OCI-LY1 (cell line): ENCODE results near the gene GCM1.

Source experiments
- H2AFZ ChIP-seq: fragments of 200-600 bp; sonication (generic), shearing (Covaris generic); 2 replicates; pipeline ENCODE4 v1.6.0; 2014; ENCODE audit warnings: antibody characterized with exemption, mild to moderate bottlenecking, low read length
- H3F3A ChIP-seq: fragments of 200-600 bp; sonication (generic), shearing (Covaris generic); 2 replicates; pipeline ENCODE4 v1.6.0; 2014; ENCODE audit warnings: mild to moderate bottlenecking, antibody characterized with exemption, low read length, moderate library complexity; ENCODE audit not compliant: insufficient read depth
- H3K27ac ChIP-seq: fragments of 200-600 bp; sonication (generic); 2 replicates; pipeline ENCODE4 v1.5.1; 2014; ENCODE audit warnings: low read length, mixed run types, mild to moderate bottlenecking, low read depth; ENCODE audit not compliant: poor library complexity, severe bottlenecking
- H3K27me3 ChIP-seq: fragments of 200-600 bp; sonication (generic); 2 replicates; pipeline ENCODE4 v1.6.0; 2014; ENCODE audit warnings: antibody characterized with exemption, mild to moderate bottlenecking, low read length, moderate library complexity; ENCODE audit not compliant: insufficient read depth
- H3K36me3 ChIP-seq: fragments of 200-600 bp; sonication (generic); 2 replicates; pipeline ENCODE4 v1.6.1; 2014; ENCODE audit warnings: mild to moderate bottlenecking, antibody characterized with exemption, low read length, moderate library complexity, mixed read lengths; ENCODE audit not compliant: insufficient read depth
- H3K4me1 ChIP-seq: fragments of 200-600 bp; sonication (generic); 2 replicates; pipeline ENCODE4 v1.5.1; 2014; ENCODE audit warnings: mild to moderate bottlenecking, low read length, moderate library complexity; ENCODE audit not compliant: insufficient read depth, severe bottlenecking
- H3K4me2 ChIP-seq: fragments of 200-600 bp; sonication (generic), shearing (Covaris generic); 2 replicates; pipeline ENCODE4 v1.6.1; 2014; ENCODE audit warnings: low read length
- H3K4me3 ChIP-seq: fragments of 200-600 bp; sonication (generic); 2 replicates; pipeline ENCODE4 v1.5.1; 2014; ENCODE audit warnings: low read length, low read depth, mild to moderate bottlenecking, mixed read lengths; ENCODE audit not compliant: poor library complexity, severe bottlenecking
- H3K79me2 ChIP-seq: fragments of 200-600 bp; shearing (Covaris generic); 2 replicates; pipeline ENCODE4 v1.6.1; 2016; ENCODE audit warnings: mixed run types, low read length, mixed read lengths; ENCODE audit not compliant: insufficient read depth
- H3K9ac ChIP-seq: fragments of 200-600 bp; sonication (generic), shearing (Covaris generic); 2 replicates; pipeline ENCODE4 v1.6.1; 2014; ENCODE audit warnings: mild to moderate bottlenecking, low read length, mixed read lengths
- H3K9me2 ChIP-seq: fragments of 200-600 bp; sonication (generic), shearing (Covaris generic); 2 replicates; pipeline ENCODE4 v1.6.1; 2014; ENCODE audit warnings: low read depth, mild to moderate bottlenecking, low read length, mixed read lengths
- H3K9me3 ChIP-seq: fragments of 200-600 bp; shearing (Covaris generic); 2 replicates; pipeline ENCODE4 v1.6.1; 2014; ENCODE audit warnings: low read length, mixed read lengths
- H4K20me1 ChIP-seq: fragments of 200-600 bp; sonication (generic), shearing (Covaris generic); 2 replicates; pipeline ENCODE4 v1.6.0; 2016; ENCODE audit warnings: mild to moderate bottlenecking, low read length; ENCODE audit not compliant: insufficient read depth
- CTCF ChIP-seq: fragments of 200-600 bp; sonication (generic), shearing (Covaris generic); IDR thresholded peaks from 2 replicates; pipeline ENCODE4 v1.5.1; 2017; ENCODE audit warnings: mild to moderate bottlenecking, antibody characterized with exemption, low read length, moderate library complexity, mixed read lengths
- EZH2 ChIP-seq: fragments of 200-600 bp; sonication (generic), shearing (Covaris generic); IDR thresholded peaks from 2 replicates; pipeline ENCODE4 v1.8.0; 2017; ENCODE audit warnings: borderline replicate concordance, mixed run types, mild to moderate bottlenecking, antibody characterized with exemption, low read length, moderate library complexity, mixed read lengths

The GCM1 gene

DNA sequence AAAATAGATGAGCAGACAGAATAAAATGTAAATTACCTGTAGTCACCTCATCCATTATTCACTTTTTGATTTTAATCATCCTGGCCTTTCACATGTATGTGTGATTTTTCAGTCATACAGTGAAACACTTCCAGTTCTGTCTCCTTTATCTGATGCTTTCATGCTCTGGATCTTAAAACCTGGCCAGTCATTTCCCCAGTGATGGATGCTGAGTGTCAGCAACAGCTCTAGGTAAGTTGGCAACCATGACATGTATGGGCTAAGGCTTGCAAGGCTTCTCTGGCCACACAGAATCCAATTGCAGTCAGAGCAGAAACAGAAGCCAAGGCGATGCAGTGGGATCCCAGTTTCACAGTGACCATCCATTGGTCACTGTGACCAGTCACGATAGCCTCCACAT, 47.6 kb downstream of the GCM1 start:
- Histone ChIP-seq H3K79me2 (no peaks in the 10 kb centered on the region), H3F3A (no peaks in the 10 kb centered on the region), H3K27me3 (no peaks in the 10 kb centered on the region), H3K27ac (no peak overlapping the region), H4K20me1 (no peaks in the 10 kb centered on the region), H3K4me2 (no peak overlapping the region), H3K36me3 (peaks cover 30% of the 10 kb centered on the region), H3K9ac (no peak overlapping the region), H2AFZ (no peak overlapping the region), H3K9me2 (no peaks in the 10 kb centered on the region), H3K9me3 (no peaks in the 10 kb centered on the region), H3K4me3 (no peak overlapping the region), H3K4me1 (no peaks in the 10 kb centered on the region)
- no peak for TF ChIP-seq EZH2
- no peak for TF ChIP-seq CTCF

GRCh38 chr6:53100561-53100960, 48.1 kb downstream of the GCM1 start:
- Histone ChIP-seq H2AFZ (no peak overlapping the region), H3K27ac (no peak overlapping the region), H3K4me1 (no peaks in the 10 kb centered on the region), H3K9ac (no peak overlapping the region), H4K20me1 (no peaks in the 10 kb centered on the region), H3K4me2 (no peak overlapping the region), H3K9me3 (no peaks in the 10 kb centered on the region), H3K9me2 (no peaks in the 10 kb centered on the region), H3K4me3 (no peak overlapping the region), H3K36me3 (peaks cover 34% of the 10 kb centered on the region), H3F3A (no peaks in the 10 kb centered on the region), H3K27me3 (no peaks in the 10 kb centered on the region), H3K79me2 (no peaks in the 10 kb centered on the region)
- TF ChIP-seq EZH2 (no peak), CTCF (no peak)

DNA sequence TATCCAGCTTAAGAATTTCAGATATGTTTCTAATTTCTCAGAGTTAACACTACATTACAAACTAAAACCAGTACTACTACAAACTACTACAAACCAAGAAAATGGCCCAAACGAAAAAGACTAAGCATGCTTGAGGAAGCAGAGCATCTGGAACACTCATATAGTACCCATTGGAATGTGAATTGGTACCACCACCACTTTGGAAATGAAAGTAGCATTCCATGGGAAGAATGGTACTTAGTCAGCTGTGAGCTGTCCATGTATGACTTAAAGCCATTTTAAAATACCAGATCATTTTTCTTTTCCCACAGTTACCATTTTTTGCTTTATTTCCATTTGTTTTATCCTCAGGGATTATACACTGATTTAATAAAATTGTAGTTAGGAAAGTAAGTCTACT, 52.9 kb downstream of the GCM1 start:
- no peak overlapping the region for H2AFZ ChIP-seq
- TF ChIP-seq EZH2: no peak
- no peak for TF ChIP-seq CTCF

More for the DNA sequence above, 52.9 kb downstream of the GCM1 start:
- no peak overlapping the region for H3K27ac ChIP-seq
- H3K79me2 ChIP-seq: no peaks in the 10 kb centered on the region
- peaks cover 72% of the 10 kb centered on the region for H3K36me3 ChIP-seq
- no peak overlapping the region for H3K9ac ChIP-seq
- H3K9me3 ChIP-seq: no peaks in the 10 kb centered on the region
- no peaks in the 10 kb centered on the region for H3K4me1 ChIP-seq
- H3F3A ChIP-seq: no peaks in the 10 kb centered on the region
- H3K27me3 ChIP-seq: no peaks in the 10 kb centered on the region
- no peak overlapping the region for H3K4me2 ChIP-seq
- H4K20me1 ChIP-seq: no peaks in the 10 kb centered on the region
- no peaks in the 10 kb centered on the region for H3K9me2 ChIP-seq
- no peak overlapping the region for H3K4me3 ChIP-seq
